Body of pancreas (tissue), 4 donors: ENCODE results near the gene FOXP1. TPM values are rescaled to one million over a fixed set of nuclear protein-coding genes. Genes with fewer than 3 reads are reported as not detected.
A peak's percentile ranks its signal among the peaks of the same experiment; 100 is the strongest.

Experiments used
- ATAC-seq: fragments of 150-250 bp; one replicate; pipeline ENCODE4 v1.9.1; 2016
- DNase-seq, 4 donors: peaks; one replicate each; pipeline ENCODE4 v3.0.0-alpha.2; 2019
- H3K27ac ChIP-seq, 4 donors: fragments of 200-600 bp; sonication (generic); 1 replicate in 3 of 4; 2 replicates in 1 of 4; pipeline versions ENCODE4 v1.5.1 to v1.6.1; 2016 to 2019; ENCODE audit warnings: mild to moderate bottlenecking in 1 of 4, mixed read lengths in 1 of 4, moderate library complexity in 1 of 4
- H3K27me3 ChIP-seq, 2 donors: fragments of 200-600 bp; sonication (generic); one replicate each; pipeline ENCODE4 v1.6.0; 2016; ENCODE audit warnings: mild to moderate bottlenecking in 1 of 2
- H3K36me3 ChIP-seq, 2 donors: fragments of 200-600 bp; sonication (generic); replicated peaks in 1 of 2; 2 replicates each; pipeline ENCODE4 v1.5.1; 2016; ENCODE audit warnings: low read depth in 2 of 2; ENCODE audit not compliant: insufficient read depth in 1 of 2
- H3K4me1 ChIP-seq: fragments of 200-600 bp; sonication (generic); one replicate; pipeline ENCODE4 v1.6.0; 2016
- H3K4me3 ChIP-seq, 2 donors: fragments of 200-600 bp; sonication (generic); 1 replicate in 1 of 2; 2 replicates in 1 of 2; pipeline ENCODE4 v1.5.1; 2016 to 2019
- H3K9me3 ChIP-seq, 3 donors: fragments of 200-600 bp; sonication (generic); 1 replicate in 2 of 3; 2 replicates in 1 of 3; pipeline ENCODE4 v1.5.1; 2016
- CTCF ChIP-seq, 7 experiments: fragments of 450-650 bp in 4 of 7; fragments of 200-600 bp in 3 of 7; sonication (generic) in 3 of 7; IDR thresholded peaks; one replicate each; pipeline ENCODE4 v1.5.1; 2016 to 2019; ENCODE audit warnings: antibody characterized with exemption in 7 of 7
- POLR2A ChIP-seq, 3 donors: fragments of 450-650 bp; IDR thresholded peaks; one replicate each; pipeline ENCODE4 v1.6.1; 2016; ENCODE audit warnings: antibody characterized with exemption in 3 of 3, mild to moderate bottlenecking in 2 of 3
- WGBS, 2 donors: methylation state at CpG; one replicate each; pipeline ENCODE4 v1.1.5; 2017; 5-methylcytosine and 5-hydroxymethylcytosine counted together
- intact Hi-C: fragments of 100-400 bp; cut with DNase I; formaldehyde crosslinking; loops from one replicate; pipeline ENCODE4 v1.15.1; 2023
- total RNA-seq, 2 donors: library from RNA; depleted of rRNA; stranded (reverse); fragments of >200 nt; gene quantifications; one replicate each; pipeline ENCODE4 v1.1.0, GENCODE V29; 2016

Gene FOXP1
- total RNA-seq, 2 donors from 2014 or later, result 85.7 to 86.1 TPM

DNA sequence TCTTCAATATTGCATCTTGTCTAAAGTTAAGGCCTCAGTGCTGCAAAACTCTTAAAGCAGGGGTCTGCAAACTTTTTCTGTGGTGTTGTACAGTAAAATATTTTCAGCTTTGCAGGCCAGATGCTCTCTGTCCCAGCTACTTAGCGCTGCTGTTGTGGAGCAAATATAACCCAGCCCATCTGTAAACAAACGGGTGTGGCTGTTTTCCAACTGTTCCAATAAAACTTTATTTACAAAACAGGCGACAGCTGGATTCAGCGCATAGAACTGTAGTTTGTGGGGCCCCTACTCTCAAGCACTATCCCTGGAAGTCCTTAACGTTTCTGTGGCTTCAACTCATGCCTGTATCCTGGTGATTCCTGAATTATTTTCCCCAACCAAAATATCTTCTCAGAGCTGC lies 365.0 kb downstream of the FOXP1 start:
- Histone ChIP-seq H3K36me3 (no peaks in the 10 kb centered on the region), H3K4me1 (no peaks in the 10 kb centered on the region), H3K4me3 (no peak overlapping the region), H3K27me3 (no peaks in the 10 kb centered on the region), H3K27ac (no peak overlapping the region), H3K9me3 (no peaks in the 10 kb centered on the region)
- TF ChIP-seq POLR2A (IDR thresholded peaks at IDR 0.05), result no peak
- TF ChIP-seq CTCF (IDR thresholded peaks at IDR 0.05), result no peak
- ATAC-seq, result no peak
- WGBS, 2 donors, result 88 to 92% methylated on average over 5 of the region's 5 CpGs
- intact Hi-C loops, result no loop called here
- no peak for DNase-seq

DNA sequence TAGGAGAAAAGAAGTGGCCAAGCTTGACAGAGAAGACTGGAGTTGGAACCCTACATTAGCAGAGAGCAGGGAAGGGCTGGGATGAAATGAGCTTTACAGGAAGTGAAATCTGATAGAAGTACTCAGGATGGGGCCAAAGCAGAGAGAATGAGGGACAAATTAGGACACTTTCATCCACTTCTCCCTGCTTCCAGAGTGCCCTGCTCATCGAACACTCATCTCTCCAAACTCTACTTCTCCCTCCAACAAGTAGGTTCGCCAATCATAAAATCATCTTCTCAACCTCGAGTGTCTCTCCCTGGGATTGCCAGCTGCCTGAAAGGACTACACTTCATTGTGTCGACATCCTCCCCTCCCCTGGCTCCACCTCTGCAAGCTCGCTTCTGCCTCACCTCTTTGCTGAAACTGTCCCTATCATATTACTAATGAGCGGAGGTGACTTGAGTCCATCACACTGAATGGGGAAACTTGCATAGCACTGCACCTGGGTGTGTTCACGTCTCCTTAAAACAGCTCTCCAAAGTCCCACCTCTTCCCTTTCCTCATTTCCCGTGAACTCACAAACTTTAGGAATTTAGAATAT lies 365.8 kb downstream of the FOXP1 start:
- WGBS, 2 donors, result 90 to 92% methylated on average over 8 of the region's 8 CpGs
- H3K4me1 ChIP-seq, result no peaks in the 10 kb centered on the region
- TF ChIP-seq CTCF (IDR thresholded peaks at IDR 0.05) (no peak), POLR2A (IDR thresholded peaks at IDR 0.05) (no peak)
- H3K27me3 ChIP-seq, result no peaks in the 10 kb centered on the region
- DNase-seq, result no peak
- H3K9me3 ChIP-seq, result no peaks in the 10 kb centered on the region
- H3K4me3 ChIP-seq, result no peak overlapping the region
- no peak for ATAC-seq
- no peaks in the 10 kb centered on the region for H3K36me3 ChIP-seq
- intact Hi-C loops, result no loop called here
- no peak overlapping the region for H3K27ac ChIP-seq

DNA sequence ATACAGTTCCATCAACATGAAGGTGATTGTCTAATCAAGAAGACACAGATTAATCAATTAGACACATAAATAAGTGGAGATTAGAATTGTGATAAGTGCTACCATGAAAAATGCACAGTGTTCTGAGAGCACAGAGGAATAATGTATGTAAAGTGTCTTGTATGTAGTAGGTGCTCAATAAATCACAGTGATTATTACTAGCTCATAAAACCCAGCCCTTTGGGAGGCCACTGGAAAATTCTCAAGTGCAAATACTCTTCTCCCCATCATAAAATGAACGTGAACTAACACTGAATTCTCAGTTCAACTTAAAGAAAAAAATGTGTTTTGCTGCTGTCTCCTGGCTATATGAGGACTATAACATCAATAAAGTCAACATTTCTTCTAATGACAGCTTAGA lies 368.2 kb downstream of the FOXP1 start:
- no peak for ATAC-seq
- Histone ChIP-seq H3K9me3 (no peaks in the 10 kb centered on the region), H3K4me1 (peaks cover 9% of the 10 kb centered on the region), H3K27ac (peak overlapping the region in 1 of 4 donors; percentile 6), H3K36me3 (no peaks in the 10 kb centered on the region), H3K4me3 (no peak overlapping the region), H3K27me3 (no peaks in the 10 kb centered on the region)
- no peak for DNase-seq
- intact Hi-C loops, result no loop called here
- 82 to 85% methylated on average over 1 of the region's 1 CpG for WGBS, 2 donors
- TF ChIP-seq CTCF (IDR thresholded peaks at IDR 0.05) (no peak), POLR2A (IDR thresholded peaks at IDR 0.05) (no peak)

GRCh38 chr3:71214797-71215196 lies 368.7 kb downstream of the FOXP1 start:
- 95 to 100% methylated on average over 1 of the region's 1 CpG for WGBS, 2 donors
- H3K27ac ChIP-seq, result no peak overlapping the region

More at GRCh38 chr3:71214797-71215196, 368.7 kb downstream of the FOXP1 start:
- Histone ChIP-seq H3K27me3 (no peaks in the 10 kb centered on the region), H3K4me3 (no peak overlapping the region), H3K4me1 (peaks cover 14% of the 10 kb centered on the region), H3K36me3 (no peaks in the 10 kb centered on the region), H3K9me3 (no peaks in the 10 kb centered on the region)
- DNase-seq (no peak), ATAC-seq (no peak)
- TF ChIP-seq POLR2A (IDR thresholded peaks at IDR 0.05), result no peak
- TF ChIP-seq CTCF (IDR thresholded peaks at IDR 0.05), result no peak
- intact Hi-C loops, result no loop called here
